ENCODE measurements around the gene CLSTN3. TPM values are rescaled to one million over a fixed set of nuclear protein-coding genes. Genes with fewer than 3 reads are reported as not detected.

Gene CLSTN3
- total and polyA plus RNA-seq, 10 of the 15 experiments (the other 5 are each of a cell fraction or from before 2014, with no cell fraction given), result 0.09 to 35.9 (median 11.3) TPM

GRCh38 chr12:7107636-7108002, 22.6 kb upstream of the CLSTN3 start (continued):
- TF ChIP-seq E2F4 (IDR thresholded peaks at IDR 0.05; ENCODE audit: low read depth, low read length) (no peak), TARDBP (IDR thresholded peaks at IDR 0.05; ENCODE audit: borderline replicate concordance) (no peak), PML (IDR thresholded peaks at IDR 0.05; ENCODE audit: low read length) (no peak), SMAD5 (IDR thresholded peaks at IDR 0.05; ENCODE audit: low read depth) (no peak), WRNIP1 (IDR thresholded peaks at IDR 0.05; ENCODE audit: borderline replicate concordance, low read depth, low read length) (no peak), ZBED1 (IDR thresholded peaks at IDR 0.05; ENCODE audit: borderline replicate concordance) (no peak)

- H3K27ac ChIP-seq (ENCODE audit: control insufficient read depth, insufficient read depth), result peak overlapping the region; percentile 99
- WGBS (ENCODE audit: insufficient coverage, insufficient replicate concordance, low lambda C conversion rate, missing lambda C conversion rate), result 2% methylated on average over 21 of the region's 30 CpGs
- ChIA-PET SMC1A (ENCODE audit: uncharacterized antibody, unreplicated experiment) (interaction anchor here (1.0 to 3.5 kb wide), 14 partner anchors 12 to 256 kb away, joined by 3 to 37 read pairs (median 4); partner anchors contain the start of genes C12orf57, LPCAT3, RNU7-1 and USP5), CTCF (interaction anchor here (0.5 to 7.7 kb wide), 29 partner anchors 9 to 764 kb away, joined by 3 to 61 read pairs (median 4); partner anchors contain the start of genes C12orf57, C1R, CDCA3 and RNU7-1), RAD21 (ENCODE audit: unreplicated experiment) (interaction anchor here (0.5 to 7.6 kb wide), 17 partner anchors 15 to 257 kb away, joined by 3 to 89 read pairs (median 4); partner anchors contain the start of genes C12orf57, CDCA3, LPCAT3 and RNU7-1), POLR2A (interaction anchor here (0.7 to 7.2 kb wide), 9 partner anchors 9 to 257 kb away, joined by 3 to 55 read pairs (median 3); partner anchors contain the start of genes C12orf57, CDCA3, CLSTN3 and LPCAT3)
- peaks cover 6% of the 10 kb centered on the region for H3K9me3 ChIP-seq (replicated peaks; ENCODE audit: control insufficient read depth, insufficient read depth, low read length)
- peak; percentile 98 for ATAC-seq
- intact Hi-C loops (cut with micrococcal nuclease; ENCODE audit: unreplicated experiment), result loop anchor here (2.0 kb wide), 1 partner anchor 163 kb away; the partner anchor contains the start of gene C12orf57
- FAIRE-seq, result peak; percentile 85
- H3K4me1 ChIP-seq (ENCODE audit: control insufficient read depth, insufficient read depth, low read length), result peaks cover 12% of the 10 kb centered on the region
- peak overlapping the region; percentile 96 for H3K4me3 ChIP-seq
- no peaks in the 10 kb centered on the region for H3K27me3 ChIP-seq (replicated peaks in 1 of 2; ENCODE audit: control insufficient read depth in 2 of 2, insufficient read depth in 2 of 2, low read length in 1 of 2)
- no peaks in the 10 kb centered on the region for H4K20me1 ChIP-seq (ENCODE audit: control insufficient read depth, insufficient read depth)
- peaks cover 0 to 4% of the 10 kb centered on the region in 2 experiments; a peak in 2 of 4 replicates for H3K36me3 ChIP-seq (ENCODE audit: control insufficient read depth in 2 of 2, insufficient read depth in 2 of 2, low read length in 1 of 2)
- H3K9ac ChIP-seq (ENCODE audit: control insufficient read depth, insufficient read depth, low read length), result peak overlapping the region; percentile 100
- peak overlapping the region; percentile 91 for H3K4me2 ChIP-seq (ENCODE audit: control insufficient read depth, insufficient read depth)
- in situ Hi-C loops (cut with MboI), result no loop called here
- BruUV-seq (replicated peaks), result TSS peak; percentile 61
- H2AFZ ChIP-seq (ENCODE audit: control insufficient read depth, low read depth, low read length), result peak overlapping the region; percentile 93
- peak; percentile 55 for DNase-seq (ENCODE audit: low read depth, low spot score)
- peaks cover 31% of the 10 kb centered on the region for H3K79me2 ChIP-seq (ENCODE audit: control insufficient read depth, insufficient read depth, low read length)
- TF ChIP-seq BRCA1 (IDR thresholded peaks at IDR 0.05; ENCODE audit: low read depth, low read length) (peak; percentile 66), EZH2 (IDR thresholded peaks at IDR 0.05; ENCODE audit: borderline replicate concordance, control insufficient read depth, low read depth, low read length) (no peak), RUNX3 (IDR thresholded peaks at IDR 0.05; ENCODE audit: low read length) (peak; percentile 76), EED (IDR thresholded peaks at IDR 0.05; ENCODE audit: low read depth) (peak; percentile 68), TCF12 (IDR thresholded peaks at IDR 0.05; ENCODE audit: low read depth, low read length) (peak; percentile 90), SMAD5 (IDR thresholded peaks at IDR 0.05; ENCODE audit: low read depth) (0 out of 2 replicates have a peak, but pooled peaks have one; percentile 39), TCF3 (IDR thresholded peaks at IDR 0.05; ENCODE audit: borderline replicate concordance, insufficient read depth, low read depth, low read length) (peak; percentile 95), NR2F1 (conservative IDR thresholded peaks at IDR 0.05) (peak; percentile 41; the same call in 1 of the 2 replicates), BCLAF1 (IDR thresholded peaks at IDR 0.05) (no peak), KDM1A (IDR thresholded peaks at IDR 0.05; ENCODE audit: borderline replicate concordance) (no peak), USF1 (IDR thresholded peaks at IDR 0.05; ENCODE audit: borderline replicate concordance, extremely low read length, insufficient read depth, low read depth, low read length) (no peak)
Observed at GRCh38 chr12:7108003-7108795, 22.0 kb upstream of the CLSTN3 start.
